Femur (tissue), 1 donor: ENCODE measurements around the gene PALMD.

ENCODE experiments used
- DNase-seq: peaks from one replicate; pipeline ENCODE4 v3.0.0-alpha.2; 2017

PALMD gene, protein sequence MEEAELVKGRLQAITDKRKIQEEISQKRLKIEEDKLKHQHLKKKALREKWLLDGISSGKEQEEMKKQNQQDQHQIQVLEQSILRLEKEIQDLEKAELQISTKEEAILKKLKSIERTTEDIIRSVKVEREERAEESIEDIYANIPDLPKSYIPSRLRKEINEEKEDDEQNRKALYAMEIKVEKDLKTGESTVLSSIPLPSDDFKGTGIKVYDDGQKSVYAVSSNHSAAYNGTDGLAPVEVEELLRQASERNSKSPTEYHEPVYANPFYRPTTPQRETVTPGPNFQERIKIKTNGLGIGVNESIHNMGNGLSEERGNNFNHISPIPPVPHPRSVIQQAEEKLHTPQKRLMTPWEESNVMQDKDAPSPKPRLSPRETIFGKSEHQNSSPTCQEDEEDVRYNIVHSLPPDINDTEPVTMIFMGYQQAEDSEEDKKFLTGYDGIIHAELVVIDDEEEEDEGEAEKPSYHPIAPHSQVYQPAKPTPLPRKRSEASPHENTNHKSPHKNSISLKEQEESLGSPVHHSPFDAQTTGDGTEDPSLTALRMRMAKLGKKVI

DNA sequence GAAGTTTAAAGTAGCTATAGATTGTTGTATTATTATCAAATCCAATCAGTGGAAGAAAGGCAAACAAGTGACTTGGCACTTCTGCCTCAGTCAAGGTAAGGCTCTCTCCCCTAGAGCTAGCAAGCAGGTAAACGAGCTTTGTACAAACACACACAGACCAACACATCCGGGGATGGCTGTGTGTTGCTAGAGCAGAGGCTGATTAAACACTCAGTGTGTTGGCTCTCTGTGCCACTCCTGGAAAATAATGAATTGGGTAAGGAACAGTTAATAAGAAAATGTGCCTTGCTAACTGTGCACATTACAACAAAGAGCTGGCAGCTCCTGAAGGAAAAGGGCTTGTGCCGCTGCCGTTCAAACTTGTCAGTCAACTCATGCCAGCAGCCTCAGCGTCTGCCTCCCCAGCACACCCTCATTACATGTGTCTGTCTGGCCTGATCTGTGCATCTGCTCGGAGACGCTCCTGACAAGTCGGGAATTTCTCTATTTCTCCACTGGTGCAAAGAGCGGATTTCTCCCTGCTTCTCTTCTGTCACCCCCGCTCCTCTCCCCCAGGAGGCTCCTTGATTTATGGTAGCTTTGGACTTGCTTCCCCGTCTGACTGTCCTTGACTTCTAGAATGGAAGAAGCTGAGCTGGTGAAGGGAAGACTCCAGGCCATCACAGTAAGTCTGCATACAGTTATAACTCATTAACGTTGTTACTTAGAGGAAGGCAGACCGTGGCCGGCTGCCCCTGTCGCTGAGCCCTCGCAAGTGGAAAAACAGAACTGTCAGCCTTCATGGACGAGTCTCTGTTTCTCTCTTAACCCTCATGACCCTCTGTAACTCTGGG lies at the start of gene PALMD:
Gene PALMD, plus strand, starts transcription at position 415 of the 833 bp plus-strand sequence. Its CDS starts 205 bp downstream, at position 620.
- DNase-seq, result peak; percentile 70

DNA sequence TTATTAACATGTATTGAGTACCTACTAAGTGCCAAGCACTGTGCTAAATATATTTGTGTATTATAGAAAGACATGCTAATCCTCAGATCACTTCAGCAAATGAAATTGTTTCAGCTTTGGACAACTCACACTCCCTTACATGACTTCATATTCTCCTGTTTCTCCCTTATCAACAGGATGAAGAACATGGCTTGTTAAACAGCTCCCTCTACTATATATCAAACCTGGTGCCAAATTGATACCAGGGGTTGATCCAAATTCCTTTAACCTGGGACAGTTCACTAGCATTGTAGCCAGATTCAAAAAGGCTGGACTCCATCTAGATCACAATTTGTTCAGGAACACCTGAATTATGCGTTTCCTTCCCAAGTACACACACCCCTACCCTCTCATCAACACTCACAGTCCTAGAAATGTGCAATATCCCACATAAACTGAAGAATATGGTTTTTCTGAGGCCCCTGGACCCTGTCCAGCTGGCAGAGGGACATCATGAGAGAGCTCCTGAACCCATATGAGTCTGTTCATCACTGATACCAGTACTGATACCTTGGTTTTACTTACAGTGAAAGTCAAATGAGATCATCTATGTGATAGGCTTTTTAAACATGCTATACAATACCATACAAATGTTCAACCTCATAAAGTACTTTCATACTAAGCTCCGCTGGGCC lies 47.0 kb upstream of the PALMD start:
- DNase-seq, result no peak

GRCh38 chr1:99599678-99600175 lies 46.2 kb upstream of the PALMD start:
- no peak for DNase-seq

DNA sequence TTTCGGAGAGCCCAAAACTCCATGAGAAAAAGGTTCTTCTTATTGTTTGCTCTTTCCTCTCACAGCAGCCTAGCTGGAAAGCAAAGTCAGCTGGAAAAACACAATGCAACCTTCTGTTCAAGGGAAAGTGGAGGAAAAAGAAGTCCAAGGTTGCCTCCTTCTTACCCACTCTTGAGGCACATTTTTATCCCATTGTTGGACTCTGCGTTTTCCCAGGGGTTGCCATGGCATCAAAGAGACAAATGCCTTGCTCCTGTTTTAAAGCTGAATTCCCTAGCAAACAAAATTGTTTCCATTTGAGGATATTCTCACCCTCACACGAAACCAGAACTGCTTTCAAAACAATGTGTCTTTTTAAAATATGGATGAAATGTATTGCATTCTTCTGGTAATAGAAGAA lies 45.1 kb upstream of the PALMD start:
- DNase-seq, result no peak

- DNase-seq, result no peak
Measured at GRCh38 chr1:99601208-99601607, 44.7 kb upstream of the PALMD start.

- DNase-seq, result no peak
Measured at GRCh38 chr1:99601709-99602403, 44.1 kb upstream of the PALMD start.

DNA sequence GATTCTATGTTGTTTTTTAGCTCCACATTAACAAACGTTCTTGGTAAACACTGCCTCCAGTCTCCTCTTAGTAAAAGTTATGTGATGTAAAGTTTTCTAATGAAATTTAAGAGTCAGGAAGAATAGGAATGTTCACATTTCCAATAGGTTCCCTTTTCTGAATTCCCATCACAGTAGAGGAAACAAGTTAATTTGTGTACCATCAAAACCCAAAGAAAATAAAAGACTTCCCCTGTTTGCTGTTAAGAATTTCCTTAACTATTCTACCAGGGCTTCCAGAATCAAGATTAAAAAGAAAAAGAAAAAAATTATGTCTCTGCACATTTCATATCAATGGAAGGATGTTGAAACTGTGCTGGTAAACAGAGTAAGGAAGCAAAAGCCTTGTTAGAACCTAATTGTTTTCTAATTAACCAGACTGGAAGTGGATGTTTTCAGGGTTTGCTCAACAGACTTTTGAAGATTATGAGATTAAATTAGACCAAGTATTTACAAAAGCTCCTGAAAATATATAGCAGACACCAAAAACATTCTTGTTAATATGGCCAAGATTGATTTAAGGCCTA lies 43.4 kb upstream of the PALMD start:
- DNase-seq, result no peak

DNA sequence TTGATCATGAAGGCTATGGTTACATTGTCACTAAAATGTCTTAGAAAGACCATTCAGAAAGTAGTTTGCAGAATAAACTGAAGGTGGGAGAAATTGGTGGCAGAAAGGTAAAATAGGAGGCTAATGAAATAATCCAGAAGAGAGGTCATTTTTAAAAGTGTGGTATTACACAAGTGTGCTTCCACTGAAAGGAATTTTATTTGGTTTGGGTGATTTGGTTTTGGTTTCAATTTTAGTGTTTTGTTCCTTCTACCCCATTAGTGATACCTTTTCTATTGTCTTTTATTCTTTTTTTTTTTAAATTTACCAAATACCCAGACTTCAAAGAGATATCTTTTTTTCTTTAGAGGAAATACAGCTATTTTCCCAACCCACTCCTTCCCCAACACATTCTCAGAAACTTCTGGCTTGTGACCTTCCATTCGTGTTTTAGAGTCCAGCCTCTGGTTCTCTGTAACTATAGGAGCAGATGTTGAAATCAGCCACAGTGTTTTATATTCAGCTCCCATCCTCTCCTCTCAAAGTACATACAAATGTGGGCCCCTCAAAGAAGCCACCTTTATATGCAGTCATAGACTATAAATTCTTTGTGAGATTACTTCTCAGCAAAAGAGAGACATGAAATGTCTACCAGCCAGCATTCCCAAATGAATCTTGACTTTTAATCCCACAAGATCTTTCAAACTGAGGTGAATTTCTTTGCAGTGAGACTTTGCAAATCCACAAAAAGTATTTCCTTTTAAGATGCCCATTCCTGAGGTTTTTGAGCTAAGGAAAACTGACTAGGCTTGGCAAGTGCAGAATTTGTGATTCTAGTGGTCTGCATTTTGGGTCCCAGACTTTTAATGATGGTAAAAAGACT lies 42.0 kb upstream of the PALMD start:
- no peak for DNase-seq

- no peak for DNase-seq
Measured at GRCh38 chr1:99606306-99606705, 39.6 kb upstream of the PALMD start.

DNA sequence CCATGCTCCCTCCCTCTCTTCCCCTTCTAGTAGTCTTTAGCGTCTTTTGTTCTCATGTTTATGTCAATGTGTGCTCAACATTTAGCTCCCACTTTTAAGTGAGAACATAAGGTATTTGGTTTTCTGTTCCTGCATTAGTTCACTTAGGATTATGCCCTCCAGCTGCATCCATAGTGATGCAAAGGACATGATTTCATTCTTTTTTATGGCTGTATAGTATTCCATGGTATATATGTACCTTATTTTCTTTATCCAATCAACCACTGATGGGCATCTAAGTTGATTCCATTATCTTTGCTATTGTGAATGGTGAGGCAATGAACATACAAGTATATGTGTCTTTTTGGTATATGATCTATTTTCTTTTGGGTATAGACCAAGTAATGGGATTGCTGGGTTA lies 38.3 kb upstream of the PALMD start:
- no peak for DNase-seq

GRCh38 chr1:99608058-99608457 lies 37.9 kb upstream of the PALMD start:
- DNase-seq, result no peak

DNA sequence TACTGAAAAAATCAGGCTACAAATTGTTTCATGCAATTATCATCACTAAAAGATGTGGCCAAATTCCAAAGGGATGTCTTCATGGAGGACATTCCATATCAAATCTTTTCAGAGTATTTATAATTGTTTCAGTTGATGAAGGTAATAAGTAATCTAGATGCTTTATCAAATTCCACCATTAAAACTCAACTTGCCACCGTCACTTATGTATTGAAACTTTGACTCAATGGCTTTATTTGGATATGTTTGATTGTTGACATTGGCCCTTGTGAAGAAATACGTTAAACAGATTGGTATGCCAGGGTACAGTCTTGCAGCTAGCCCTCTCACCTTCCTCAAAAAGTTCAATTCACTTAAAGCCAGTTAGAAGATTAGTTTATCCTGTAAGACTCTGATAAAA lies 32.2 kb upstream of the PALMD start:
- DNase-seq, result no peak

DNA sequence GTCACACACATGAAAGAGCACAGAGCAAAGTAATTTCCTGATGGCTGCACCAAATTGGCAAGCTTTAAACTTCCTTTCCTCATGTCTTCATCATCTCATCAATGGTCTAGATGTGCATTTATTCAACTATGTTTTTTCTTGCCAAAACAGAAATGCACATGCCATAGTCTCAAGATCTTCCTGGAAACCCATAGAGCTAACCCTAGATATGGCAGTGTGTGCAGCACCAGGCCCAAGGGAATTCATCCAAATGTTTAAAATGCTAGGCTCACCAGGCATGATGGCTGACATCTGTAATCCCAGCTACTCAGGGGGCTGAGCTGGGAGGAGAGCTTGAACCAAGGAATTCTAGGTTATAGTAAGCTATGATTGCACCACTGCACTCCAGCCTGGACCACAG lies 31.2 kb upstream of the PALMD start:
- DNase-seq, result no peak

DNA sequence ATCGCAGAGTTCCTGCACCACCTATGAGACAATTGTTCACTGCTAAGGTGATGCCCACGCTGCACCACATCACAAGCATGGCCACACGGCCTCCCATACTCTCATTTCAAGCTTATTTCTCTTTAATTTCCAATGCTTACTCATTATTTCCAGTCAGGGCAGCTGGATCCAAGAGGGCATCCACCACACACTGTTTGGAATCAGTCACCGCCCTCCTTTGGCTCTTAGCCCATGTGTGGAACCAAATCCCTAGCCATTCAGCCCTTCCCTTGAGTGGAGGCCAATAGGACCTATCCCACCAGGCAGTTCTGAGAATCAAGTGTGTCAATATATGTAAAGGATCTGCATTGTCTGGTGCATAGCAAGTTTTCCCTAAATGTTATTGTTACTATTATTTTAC lies 26.3 kb upstream of the PALMD start:
- peak; percentile 23 for DNase-seq

GRCh38 chr1:99621340-99621901 lies 24.5 kb upstream of the PALMD start:
- DNase-seq, result peak; percentile 30

GRCh38 chr1:99622702-99623347 lies 23.1 kb upstream of the PALMD start:
- DNase-seq, result no peak

GRCh38 chr1:99623554-99623953 lies 22.4 kb upstream of the PALMD start:
- peak; percentile 21 for DNase-seq

GRCh38 chr1:99627615-99628014 lies 18.3 kb upstream of the PALMD start:
- DNase-seq, result no peak

- DNase-seq, result no peak
Measured at GRCh38 chr1:99629164-99629563, 16.7 kb upstream of the PALMD start.
